Tibial nerve (tissue), 4 donors: ENCODE data around the gene SLC34A3.

Source experiments
- CTCF ChIP-seq, 5 experiments: fragments of 200-600 bp in 3 of 5; fragments of 450-650 bp in 2 of 5; sonication (generic) in 3 of 5; IDR thresholded peaks; one replicate each; pipeline ENCODE4 v1.5.1; 2016 to 2019; ENCODE audit warnings: antibody characterized with exemption in 5 of 5, mild to moderate bottlenecking in 3 of 5, moderate library complexity in 2 of 5
- EP300 ChIP-seq, 2 donors: sonication (generic); formaldehyde crosslinking; IDR thresholded peaks; one replicate each; pipeline ENCODE4 v1.6.1; 2017; ENCODE audit warnings: antibody characterized with exemption in 2 of 2, mild to moderate bottlenecking in 1 of 2
- POLR2A ChIP-seq, 2 donors: fragments of 450-650 bp; IDR thresholded peaks; one replicate each; pipeline ENCODE4 v1.6.1; 2017; ENCODE audit warnings: antibody characterized with exemption in 2 of 2, mild to moderate bottlenecking in 2 of 2, moderate library complexity in 2 of 2

- TF ChIP-seq EP300 (IDR thresholded peaks at IDR 0.05) (no peak), POLR2A (IDR thresholded peaks at IDR 0.05) (no peak), CTCF (IDR thresholded peaks at IDR 0.05) (no peak)
Measured at GRCh38 chr9:137278721-137279711, 48.3 kb downstream of the SLC34A3 start.
